SK-N-MC (cell line): ENCODE measurements around the gene RIMS1.

Source experiments
- DNase-seq: peaks from one replicate; pipeline ENCODE4 v3.0.0-alpha.2; 2011; ENCODE audit warnings: low read depth, low spot score
- H3K27ac ChIP-seq: fragments of 200-600 bp; sonication (generic); 2 replicates; pipeline ENCODE4 v1.5.1; 2016; ENCODE audit warnings: mixed run types
- H3K36me3 ChIP-seq: fragments of 200-600 bp; sonication (generic); 2 replicates; pipeline ENCODE4 v1.6.1; 2017; ENCODE audit warnings: antibody characterized with exemption, low read length, mixed read lengths; ENCODE audit not compliant: insufficient read depth
- H3K4me3 ChIP-seq: fragments of 200-600 bp; sonication (generic); 2 replicates; pipeline ENCODE4 v1.5.1; 2016
- H3K9ac ChIP-seq: fragments of 200-600 bp; sonication (generic); 2 replicates; pipeline ENCODE4 v1.8.0; 2017; ENCODE audit warnings: mixed run types, mixed read lengths; ENCODE audit not compliant: insufficient read length
- H3K9me3 ChIP-seq: fragments of 200-600 bp; sonication (generic); 2 replicates; pipeline ENCODE4 v1.6.1; 2017; ENCODE audit warnings: low read depth, mild to moderate bottlenecking, antibody characterized with exemption, low read length, moderate library complexity, mixed read lengths
- EZH2 ChIP-seq: fragments of 200-600 bp; sonication (generic); IDR thresholded peaks from one replicate; pipeline ENCODE4 v1.6.1; 2017; ENCODE audit warnings: antibody characterized with exemption
- FOXP2 ChIP-seq: optimal IDR thresholded peaks from 2 replicates; pipeline ENCODE3; 2011; ENCODE audit warnings: mild to moderate bottlenecking, moderate library complexity; ENCODE audit not compliant: insufficient read depth; ENCODE audit errors: extremely low read length, control extremely low read depth
- POLR2AphosphoS5 ChIP-seq: IDR thresholded peaks from 2 replicates; pipeline ENCODE4 v1.6.1; 2012; ENCODE audit warnings: mild to moderate bottlenecking, low read depth, low read length, borderline replicate concordance

Gene RIMS1

DNA sequence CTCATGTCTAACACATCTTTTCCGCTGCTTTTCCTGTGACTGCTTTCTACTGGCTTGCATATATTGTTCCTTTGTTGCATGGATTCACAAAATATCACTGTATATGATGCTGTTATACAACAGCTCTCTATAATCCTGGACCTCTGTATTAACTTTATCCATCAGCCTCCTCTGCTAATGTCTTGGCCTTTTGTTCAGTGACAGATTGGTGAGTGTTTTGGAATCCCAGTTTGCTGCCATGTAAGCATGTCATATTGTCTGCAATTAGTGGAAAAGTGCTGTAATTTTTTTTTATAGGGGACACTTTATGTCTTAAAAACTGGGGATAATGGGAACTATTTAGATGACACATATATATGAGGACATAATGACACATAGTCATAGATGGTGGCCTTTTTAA is 3.0 kb downstream of the RIMS1 start:
- Histone ChIP-seq H3K9me3 (no peaks in the 10 kb centered on the region), H3K36me3 (no peaks in the 10 kb centered on the region), H3K4me3 (no peak overlapping the region), H3K9ac (no peak overlapping the region), H3K27ac (no peak overlapping the region)
- no peak for TF ChIP-seq EZH2
- no peak for TF ChIP-seq POLR2AphosphoS5
- no peak for TF ChIP-seq FOXP2
- DNase-seq = no peak

DNA sequence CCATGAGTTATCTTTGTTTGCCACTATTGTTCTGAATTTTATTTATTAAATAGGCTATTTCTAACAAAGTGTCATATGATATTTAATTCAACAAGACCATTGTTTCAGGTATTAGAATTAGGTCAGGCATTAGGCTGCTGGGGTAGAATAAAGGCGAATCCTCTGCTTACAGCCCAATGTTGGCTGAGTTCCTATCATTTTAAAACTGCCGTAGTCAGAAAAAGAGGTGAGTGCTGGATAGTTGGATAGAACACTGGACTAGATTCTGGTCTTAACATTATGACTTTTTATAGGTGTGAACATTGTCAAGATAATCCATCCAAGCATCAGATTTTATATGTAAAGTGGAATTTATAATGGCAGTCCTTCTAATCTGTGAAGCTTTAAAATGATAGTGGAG is 6.3 kb downstream of the RIMS1 start:
- H3K4me3 ChIP-seq = no peak overlapping the region
- H3K27ac ChIP-seq = no peak overlapping the region
- H3K36me3 ChIP-seq = no peaks in the 10 kb centered on the region
- TF ChIP-seq EZH2 (no peak), FOXP2 (no peak), POLR2AphosphoS5 (no peak)
- DNase-seq = no peak
- H3K9ac ChIP-seq = no peak overlapping the region
- no peaks in the 10 kb centered on the region for H3K9me3 ChIP-seq

DNA sequence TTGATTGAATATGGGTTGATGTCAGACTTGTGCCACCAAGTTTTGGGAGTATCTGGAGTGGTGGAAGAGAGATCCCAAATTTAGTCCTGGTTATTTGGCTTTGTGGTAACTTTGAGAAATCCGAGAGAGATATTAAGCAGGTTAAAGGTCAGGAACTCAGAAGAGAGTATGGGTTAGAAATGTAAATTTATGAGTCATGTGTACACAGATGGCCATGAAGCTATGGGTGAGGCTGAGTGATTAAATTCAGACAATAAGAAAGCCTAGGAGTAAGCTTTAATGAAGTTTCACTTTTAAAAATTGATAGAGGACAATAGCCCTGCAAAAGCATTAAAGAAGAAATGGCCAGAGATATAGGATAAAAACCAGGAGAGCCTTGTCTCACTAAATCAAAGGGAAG is 14.3 kb downstream of the RIMS1 start:
- no peak overlapping the region for H3K4me3 ChIP-seq
- no peak for DNase-seq
- H3K27ac ChIP-seq = no peak overlapping the region
- H3K36me3 ChIP-seq = no peaks in the 10 kb centered on the region
- TF ChIP-seq FOXP2 (no peak), EZH2 (no peak), POLR2AphosphoS5 (no peak)
- no peak overlapping the region for H3K9ac ChIP-seq
- H3K9me3 ChIP-seq = no peaks in the 10 kb centered on the region

DNA sequence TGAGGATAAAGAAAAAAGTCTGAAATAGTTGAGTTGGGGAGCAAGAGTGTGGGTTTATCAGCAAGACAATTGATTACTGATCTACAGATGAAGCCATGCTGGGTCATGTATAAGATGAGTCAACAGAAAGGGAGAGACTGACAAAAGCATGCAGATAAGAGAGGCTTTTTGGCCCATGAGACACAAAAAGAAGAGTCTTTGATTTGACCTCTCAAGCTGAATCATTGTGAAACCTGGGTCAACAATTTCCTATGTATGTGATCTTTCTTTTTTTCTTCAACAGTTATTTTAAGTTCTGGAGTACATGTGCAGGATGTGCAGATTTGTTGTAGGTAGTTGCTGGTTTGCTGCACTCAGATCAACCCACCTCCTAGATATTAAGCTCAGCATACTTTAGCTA is 15.9 kb downstream of the RIMS1 start:
- H3K9me3 ChIP-seq = no peaks in the 10 kb centered on the region
- H3K9ac ChIP-seq = no peak overlapping the region
- no peak overlapping the region for H3K27ac ChIP-seq
- DNase-seq = no peak
- no peak overlapping the region for H3K4me3 ChIP-seq
- TF ChIP-seq FOXP2 (no peak), POLR2AphosphoS5 (no peak), EZH2 (no peak)
- H3K36me3 ChIP-seq = no peaks in the 10 kb centered on the region

DNA sequence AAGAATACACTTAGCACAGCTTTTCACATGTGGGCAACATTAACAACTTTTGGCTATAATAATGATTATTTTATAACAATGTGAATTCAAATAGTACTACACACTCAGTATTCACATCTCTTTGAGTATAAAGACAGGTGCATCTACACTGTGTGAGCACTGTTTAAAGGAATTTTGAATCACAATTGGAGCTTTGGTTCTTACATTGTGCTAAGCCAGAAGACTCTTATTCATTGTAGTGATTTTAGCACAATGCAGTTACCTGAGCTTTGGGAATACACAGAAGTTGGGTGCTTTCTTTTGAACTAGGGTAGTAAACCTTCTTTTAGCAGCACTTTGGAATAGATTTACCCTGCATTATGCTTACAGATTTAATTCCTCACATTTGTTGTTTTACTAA is 20.5 kb downstream of the RIMS1 start:
- DNase-seq = no peak
- Histone ChIP-seq H3K27ac (no peak overlapping the region), H3K9me3 (no peaks in the 10 kb centered on the region), H3K36me3 (no peaks in the 10 kb centered on the region), H3K9ac (no peak overlapping the region), H3K4me3 (no peak overlapping the region)
- no peak for TF ChIP-seq POLR2AphosphoS5
- no peak for TF ChIP-seq FOXP2
- TF ChIP-seq EZH2 = no peak

DNA sequence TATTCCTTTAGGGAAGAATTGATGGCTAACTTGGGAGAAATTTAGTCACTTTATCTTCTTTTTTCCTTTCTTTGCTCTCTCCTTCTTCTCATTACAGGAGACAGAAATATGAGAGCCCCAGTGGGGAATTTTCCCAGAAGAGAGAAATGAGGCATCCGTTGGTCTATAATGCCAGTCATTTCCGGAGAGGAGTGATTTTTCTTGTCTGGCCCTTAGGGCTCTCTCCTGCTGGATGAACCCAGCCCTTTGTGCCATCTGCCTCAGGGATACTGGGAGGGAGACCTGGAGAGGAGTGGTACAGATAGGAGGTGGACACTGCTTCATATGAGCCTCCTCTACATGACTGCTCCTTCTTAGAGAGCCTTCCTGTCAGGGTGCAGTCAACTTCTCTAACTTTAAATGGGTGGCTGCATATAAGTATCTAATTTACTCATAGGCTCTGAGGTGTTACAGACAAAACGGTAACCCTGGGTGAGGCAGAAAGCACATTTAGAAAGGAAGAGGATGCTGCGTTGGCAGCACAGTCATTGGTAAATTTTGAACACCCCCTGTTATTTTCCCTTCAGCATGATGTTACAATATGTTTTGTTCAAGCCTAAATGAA is 21.9 kb downstream of the RIMS1 start:
- H3K36me3 ChIP-seq = no peaks in the 10 kb centered on the region

DNA sequence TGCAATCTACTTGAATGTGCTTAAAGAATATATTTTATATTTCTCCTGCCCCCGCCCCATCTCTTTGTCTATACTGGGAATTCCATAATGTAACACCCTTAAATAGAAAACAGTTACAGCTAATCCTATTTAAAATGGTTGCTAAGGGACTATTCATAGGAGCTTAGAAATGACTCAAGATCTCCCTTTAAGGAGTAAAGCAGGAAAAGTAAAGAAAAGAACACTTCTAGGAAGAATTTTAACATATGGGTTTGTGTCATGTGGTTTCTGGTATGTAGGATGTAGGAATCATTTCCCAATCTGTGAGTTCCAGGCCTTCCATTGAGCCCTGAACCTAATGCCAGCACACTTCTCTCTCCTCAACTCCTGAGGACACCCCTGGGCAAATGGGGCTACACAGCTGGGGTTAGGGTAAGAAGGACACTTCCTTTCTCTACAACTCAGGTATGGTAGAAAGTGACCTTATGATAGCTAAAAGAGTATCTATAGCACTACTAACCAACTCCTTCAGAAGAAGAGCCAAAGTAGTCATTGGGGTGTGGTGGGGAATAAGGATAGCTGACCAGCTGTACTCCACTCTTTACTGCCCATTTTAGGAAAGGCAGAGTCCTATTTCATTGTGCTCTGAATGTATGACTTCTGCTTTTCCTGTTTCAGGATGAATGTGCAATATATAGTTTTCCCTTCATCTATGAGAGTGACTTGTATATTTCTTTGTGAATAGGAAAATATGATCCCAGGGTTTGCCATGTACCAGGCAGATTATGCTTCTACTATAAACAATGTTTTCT is 27.3 kb downstream of the RIMS1 start:
- H3K9ac ChIP-seq = no peak overlapping the region
- no peak for DNase-seq
- H3K36me3 ChIP-seq = no peaks in the 10 kb centered on the region
- H3K27ac ChIP-seq = no peak overlapping the region
- no peak overlapping the region for H3K4me3 ChIP-seq
- H3K9me3 ChIP-seq = no peaks in the 10 kb centered on the region
- no peak for TF ChIP-seq EZH2
- TF ChIP-seq FOXP2 = no peak
- no peak for TF ChIP-seq POLR2AphosphoS5

More for the DNA sequence above, 21.9 kb downstream of the RIMS1 start:
- no peak for TF ChIP-seq EZH2
- no peak for TF ChIP-seq POLR2AphosphoS5
- TF ChIP-seq FOXP2 = no peak
- no peak for DNase-seq
- Histone ChIP-seq H3K9ac (no peak overlapping the region), H3K9me3 (no peaks in the 10 kb centered on the region), H3K27ac (no peak overlapping the region), H3K4me3 (no peak overlapping the region)

DNA sequence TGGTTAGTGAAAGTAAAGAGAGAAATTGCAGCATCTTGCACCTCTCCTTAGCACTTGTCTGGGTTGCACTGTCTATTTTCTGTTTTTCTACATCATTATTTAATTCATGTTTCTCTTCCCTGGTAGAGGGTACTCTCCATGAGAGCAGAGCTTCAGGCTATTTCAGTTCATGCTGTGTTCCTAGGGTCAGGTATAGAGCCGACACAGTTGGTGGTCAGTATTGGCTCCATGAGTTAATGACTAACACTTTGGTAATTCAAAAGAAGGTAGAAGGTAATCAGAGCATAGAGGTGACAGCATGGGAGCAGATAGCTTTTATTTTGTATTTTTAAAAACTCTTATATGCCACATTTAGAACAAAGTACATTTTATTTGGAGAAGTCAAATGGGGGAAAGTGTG is 42.7 kb downstream of the RIMS1 start:
- no peak overlapping the region for H3K9ac ChIP-seq
- TF ChIP-seq FOXP2 (no peak), EZH2 (no peak), POLR2AphosphoS5 (no peak)
- H3K36me3 ChIP-seq = no peaks in the 10 kb centered on the region
- DNase-seq = no peak
- H3K4me3 ChIP-seq = no peak overlapping the region
- H3K27ac ChIP-seq = no peak overlapping the region
- no peaks in the 10 kb centered on the region for H3K9me3 ChIP-seq
